HEK293T (cell line): Measurements from ENCODE around the gene ANXA6.

Experiments
- BHLHE40 ChIP-seq: fragments of 450-650 bp; IDR thresholded peaks from 2 replicates; pipeline ENCODE4 v1.6.1; 2016; ENCODE audit warnings: mild to moderate bottlenecking, moderate library complexity, borderline replicate concordance
- ELF4 ChIP-seq: fragments of 450-650 bp; IDR thresholded peaks from 2 replicates; pipeline ENCODE4 v1.6.1; 2017; ENCODE audit warnings: antibody characterized with exemption
- FOXA1 ChIP-seq: fragments of 450-650 bp; IDR thresholded peaks from 2 replicates; pipeline ENCODE4 v1.6.1; 2016; ENCODE audit warnings: mild to moderate bottlenecking
- FOXK2 ChIP-seq: fragments of 450-650 bp; IDR thresholded peaks from 2 replicates; pipeline ENCODE4 v1.6.1; 2016; ENCODE audit warnings: mild to moderate bottlenecking
- FOXM1 ChIP-seq: fragments of 450-650 bp; IDR thresholded peaks from 2 replicates; pipeline ENCODE4 v1.6.1; 2017; ENCODE audit warnings: mild to moderate bottlenecking, borderline replicate concordance
- HDGF ChIP-seq: fragments of 450-650 bp; IDR thresholded peaks from 2 replicates; pipeline ENCODE4 v1.6.1; 2017; ENCODE audit warnings: antibody characterized with exemption, borderline replicate concordance
- L3MBTL2 ChIP-seq: fragments of 450-650 bp; conservative IDR thresholded peaks from 2 replicates; pipeline ENCODE4 v1.6.1; 2016; ENCODE audit warnings: mild to moderate bottlenecking
- LEF1 ChIP-seq: fragments of 450-650 bp; IDR thresholded peaks from 2 replicates; pipeline ENCODE4 v1.6.1; 2017; ENCODE audit warnings: mild to moderate bottlenecking, borderline replicate concordance
- NFRKB ChIP-seq: fragments of 450-650 bp; IDR thresholded peaks from 2 replicates; pipeline ENCODE4 v1.6.1; 2016; ENCODE audit warnings: mild to moderate bottlenecking, moderate library complexity
- PKNOX1 ChIP-seq: fragments of 450-650 bp; IDR thresholded peaks from 2 replicates; pipeline ENCODE4 v1.6.1; 2016
- SP1 ChIP-seq: fragments of 450-650 bp; IDR thresholded peaks from 2 replicates; pipeline ENCODE4 v1.6.1; 2017
- SUZ12 ChIP-seq: fragments of 450-650 bp; IDR thresholded peaks from 2 replicates; pipeline ENCODE4 v1.6.1; 2016; ENCODE audit warnings: mild to moderate bottlenecking
- TARDBP ChIP-seq: fragments of 450-650 bp; IDR thresholded peaks from 2 replicates; pipeline ENCODE4 v1.6.1; 2016
- ZNF384 ChIP-seq: fragments of 450-650 bp; IDR thresholded peaks from 2 replicates; pipeline ENCODE4 v1.6.1; 2016

GRCh38 chr5:151195622-151196021, 38.0 kb upstream of the ANXA6 start:
- TF ChIP-seq TARDBP: no peak
- no peak for TF ChIP-seq ELF4
- TF ChIP-seq LEF1: no peak
- no peak for TF ChIP-seq NFRKB
- no peak for TF ChIP-seq SUZ12
- TF ChIP-seq HDGF: no peak
- TF ChIP-seq SP1: no peak
- no peak for TF ChIP-seq FOXA1
- TF ChIP-seq BHLHE40: no peak
- no peak for TF ChIP-seq FOXM1
- no peak for TF ChIP-seq ZNF384
- no peak for TF ChIP-seq PKNOX1
- no peak for TF ChIP-seq L3MBTL2
- no peak for TF ChIP-seq FOXK2
